Retinal pigment epithelial cell (primary cell): ENCODE results near the gene LIN28B.

Experiments
- DNase-seq: peaks from one replicate; pipeline ENCODE4 v3.0.0-alpha.2; 2010; ENCODE audit warnings: low read depth
- H3K4me3 ChIP-seq: 2 replicates; pipeline ENCODE4 v1.5.1; 2011; ENCODE audit warnings: mild to moderate bottlenecking, low read length, control low read depth, moderate library complexity
- CTCF ChIP-seq: conservative IDR thresholded peaks from 2 replicates; pipeline ENCODE4 v1.5.1; 2011; ENCODE audit warnings: low read depth, low read length, control low read depth, inconsistent platforms

LIN28B gene, protein sequence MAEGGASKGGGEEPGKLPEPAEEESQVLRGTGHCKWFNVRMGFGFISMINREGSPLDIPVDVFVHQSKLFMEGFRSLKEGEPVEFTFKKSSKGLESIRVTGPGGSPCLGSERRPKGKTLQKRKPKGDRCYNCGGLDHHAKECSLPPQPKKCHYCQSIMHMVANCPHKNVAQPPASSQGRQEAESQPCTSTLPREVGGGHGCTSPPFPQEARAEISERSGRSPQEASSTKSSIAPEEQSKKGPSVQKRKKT

DNA sequence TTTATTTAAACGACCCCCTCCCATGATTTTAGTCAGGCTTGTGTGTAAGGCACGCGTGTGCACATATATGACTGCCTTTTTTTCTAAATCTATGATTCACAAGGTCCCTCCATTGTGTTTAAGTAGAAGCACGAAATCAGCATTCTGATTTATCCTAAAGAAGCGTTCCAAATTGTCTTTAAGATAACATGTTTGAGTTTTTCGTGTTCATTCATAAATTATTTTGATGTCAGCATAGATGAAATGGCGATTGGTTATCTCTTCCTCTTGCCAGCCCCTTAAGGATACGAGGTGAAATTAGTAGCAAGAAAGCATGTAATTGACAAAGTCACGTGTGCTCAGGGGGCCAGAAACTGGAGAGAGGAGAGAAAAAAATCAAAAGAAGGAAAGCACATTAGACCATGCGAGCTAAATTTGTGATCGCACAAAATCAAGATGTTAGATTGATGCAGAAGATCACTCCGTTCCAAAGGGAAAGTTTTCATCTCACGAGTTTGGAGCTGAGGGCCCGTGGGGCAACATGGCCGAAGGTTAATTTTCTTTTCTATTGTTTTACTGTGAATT lies at the start of gene LIN28B:
Gene LIN28B, plus strand, starts transcription at position 377 of the 564 bp plus-strand sequence. Its CDS starts 144 bp downstream, at position 521.
- TF ChIP-seq CTCF, result no peak
- DNase-seq, result no peak
- peak within 1 kb of the TSS; percentile 54 for H3K4me3 ChIP-seq

- DNase-seq, result no peak
These were observed 48.6 kb upstream of the LIN28B start for GRCh38 chr6:104908031-104908887.

DNA sequence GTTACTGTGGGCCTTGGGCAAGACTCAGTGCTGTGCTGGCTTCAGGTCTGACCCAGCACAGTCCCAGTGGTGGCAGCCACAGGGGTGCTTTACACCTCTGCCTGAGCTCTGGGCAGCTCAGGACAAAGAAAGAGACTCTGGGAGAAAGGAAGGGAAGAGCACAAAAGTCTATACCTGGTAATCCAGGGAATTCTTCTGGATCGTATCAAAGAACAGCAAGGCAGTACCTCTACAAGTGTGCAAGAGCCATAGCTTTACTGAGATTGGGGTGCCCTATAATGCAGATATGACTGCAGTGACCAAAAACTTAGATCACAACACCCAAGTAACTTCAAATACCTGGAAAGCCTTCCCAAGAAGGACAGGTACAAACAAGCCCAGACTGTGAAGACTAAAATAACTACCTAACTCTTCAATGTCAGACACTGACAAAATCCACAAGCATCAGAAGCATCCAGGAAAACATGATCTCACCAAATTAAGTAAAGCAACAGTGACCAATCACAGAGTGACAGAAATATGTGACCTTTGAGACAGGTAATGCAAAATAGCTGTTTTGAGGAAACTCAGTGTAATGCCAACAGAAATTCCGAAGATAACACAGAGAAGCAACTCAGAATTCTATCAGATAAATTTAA lies 47.9 kb upstream of the LIN28B start:
- DNase-seq, result no peak
- no peak for TF ChIP-seq CTCF
- no peak overlapping the region for H3K4me3 ChIP-seq

More at GRCh38 chr6:104908031-104908887, 48.6 kb upstream of the LIN28B start:
- no peak overlapping the region for H3K4me3 ChIP-seq
- TF ChIP-seq CTCF, result no peak

DNA sequence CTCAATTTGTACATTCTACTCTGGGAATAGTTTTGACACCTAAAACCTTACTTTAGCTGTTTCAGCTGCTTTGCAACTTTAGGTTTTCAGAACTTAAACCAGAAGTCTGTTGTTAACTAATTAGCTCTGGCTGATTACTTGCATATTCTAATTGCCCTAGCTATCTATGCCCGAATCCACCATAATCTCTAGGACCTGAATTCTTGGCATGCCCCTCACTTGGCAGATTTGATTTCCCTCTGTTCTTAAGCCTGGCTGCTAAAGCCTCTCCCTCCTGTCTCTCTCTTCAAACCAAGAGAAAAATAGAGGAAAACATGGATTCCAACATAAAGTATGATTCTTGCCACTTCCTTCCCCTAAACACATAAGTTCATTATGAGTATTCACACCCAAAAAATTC lies 35.0 kb upstream of the LIN28B start:
- H3K4me3 ChIP-seq, result no peak overlapping the region
- no peak for DNase-seq
- TF ChIP-seq CTCF, result no peak

- DNase-seq, result no peak
- no peak overlapping the region for H3K4me3 ChIP-seq
- no peak for TF ChIP-seq CTCF
These were observed 28.8 kb upstream of the LIN28B start for GRCh38 chr6:104928141-104928540.

DNA sequence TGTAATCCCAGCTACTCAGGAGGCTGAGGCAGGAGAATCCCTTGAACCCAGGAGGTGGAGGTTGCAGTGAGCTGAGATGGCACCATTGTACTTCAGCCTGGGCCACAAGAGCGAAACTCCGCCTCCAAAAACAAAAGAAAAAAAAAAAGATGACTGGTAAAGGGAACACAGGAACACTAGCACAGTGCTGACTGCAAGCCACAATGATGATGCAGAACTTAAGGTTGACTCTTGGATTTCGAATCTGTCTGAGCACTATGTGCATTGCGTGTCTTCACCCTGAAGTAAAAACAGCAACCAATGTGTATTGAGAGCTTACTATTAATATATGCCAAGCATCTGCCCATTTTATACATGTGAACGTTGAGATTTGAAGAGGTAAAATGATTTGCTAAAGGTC lies 27.6 kb upstream of the LIN28B start:
- TF ChIP-seq CTCF, result no peak
- H3K4me3 ChIP-seq, result no peak overlapping the region
- DNase-seq, result no peak
